AG10803 (cell line): ENCODE measurements around the gene LRP4.

Experiments
- DNase-seq: peaks from one replicate; pipeline ENCODE4 v3.0.0; 2010; ENCODE audit warnings: low read depth
- H3K4me3 ChIP-seq: 2 replicates; pipeline ENCODE4 v1.5.1; 2011; ENCODE audit warnings: mild to moderate bottlenecking, low read length, control low read depth
- TF ChIP-seq, protein P1 (sequence below): conservative IDR thresholded peaks from 2 replicates; pipeline ENCODE4 v1.5.1; 2011; ENCODE audit warnings: mild to moderate bottlenecking, low read length, control low read depth, inconsistent platforms

The LRP4 gene

DNA sequence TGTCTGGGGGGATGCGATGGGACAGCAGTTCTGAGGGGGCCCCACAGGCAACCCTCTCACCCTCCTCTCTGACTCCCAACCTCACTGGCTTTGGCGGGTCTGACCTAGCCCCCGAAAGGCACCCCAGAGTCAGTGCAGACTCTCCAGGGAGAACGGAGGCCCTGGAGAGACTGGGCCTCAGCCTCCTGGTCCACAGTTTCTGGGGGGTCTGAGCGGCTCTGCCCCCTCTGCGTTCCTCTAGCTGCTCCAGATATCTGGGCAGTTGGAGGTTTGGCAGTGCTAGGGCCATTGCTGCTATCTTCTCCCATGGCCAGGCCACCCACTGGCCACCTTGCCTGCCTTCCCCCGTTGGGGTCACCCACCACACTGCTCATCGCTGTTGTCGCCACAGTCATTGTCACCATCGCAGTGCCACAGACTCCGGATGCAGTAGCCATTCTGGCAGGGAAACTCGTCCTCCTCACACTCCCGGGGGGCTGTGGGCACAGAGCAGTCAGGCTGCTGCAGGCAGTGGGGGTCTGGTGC is 18.8 kb downstream of the LRP4 start:
- TF ChIP-seq, protein P1, sequence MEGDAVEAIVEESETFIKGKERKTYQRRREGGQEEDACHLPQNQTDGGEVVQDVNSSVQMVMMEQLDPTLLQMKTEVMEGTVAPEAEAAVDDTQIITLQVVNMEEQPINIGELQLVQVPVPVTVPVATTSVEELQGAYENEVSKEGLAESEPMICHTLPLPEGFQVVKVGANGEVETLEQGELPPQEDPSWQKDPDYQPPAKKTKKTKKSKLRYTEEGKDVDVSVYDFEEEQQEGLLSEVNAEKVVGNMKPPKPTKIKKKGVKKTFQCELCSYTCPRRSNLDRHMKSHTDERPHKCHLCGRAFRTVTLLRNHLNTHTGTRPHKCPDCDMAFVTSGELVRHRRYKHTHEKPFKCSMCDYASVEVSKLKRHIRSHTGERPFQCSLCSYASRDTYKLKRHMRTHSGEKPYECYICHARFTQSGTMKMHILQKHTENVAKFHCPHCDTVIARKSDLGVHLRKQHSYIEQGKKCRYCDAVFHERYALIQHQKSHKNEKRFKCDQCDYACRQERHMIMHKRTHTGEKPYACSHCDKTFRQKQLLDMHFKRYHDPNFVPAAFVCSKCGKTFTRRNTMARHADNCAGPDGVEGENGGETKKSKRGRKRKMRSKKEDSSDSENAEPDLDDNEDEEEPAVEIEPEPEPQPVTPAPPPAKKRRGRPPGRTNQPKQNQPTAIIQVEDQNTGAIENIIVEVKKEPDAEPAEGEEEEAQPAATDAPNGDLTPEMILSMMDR = no peak
- DNase-seq = no peak
- no peak overlapping the region for H3K4me3 ChIP-seq

DNA sequence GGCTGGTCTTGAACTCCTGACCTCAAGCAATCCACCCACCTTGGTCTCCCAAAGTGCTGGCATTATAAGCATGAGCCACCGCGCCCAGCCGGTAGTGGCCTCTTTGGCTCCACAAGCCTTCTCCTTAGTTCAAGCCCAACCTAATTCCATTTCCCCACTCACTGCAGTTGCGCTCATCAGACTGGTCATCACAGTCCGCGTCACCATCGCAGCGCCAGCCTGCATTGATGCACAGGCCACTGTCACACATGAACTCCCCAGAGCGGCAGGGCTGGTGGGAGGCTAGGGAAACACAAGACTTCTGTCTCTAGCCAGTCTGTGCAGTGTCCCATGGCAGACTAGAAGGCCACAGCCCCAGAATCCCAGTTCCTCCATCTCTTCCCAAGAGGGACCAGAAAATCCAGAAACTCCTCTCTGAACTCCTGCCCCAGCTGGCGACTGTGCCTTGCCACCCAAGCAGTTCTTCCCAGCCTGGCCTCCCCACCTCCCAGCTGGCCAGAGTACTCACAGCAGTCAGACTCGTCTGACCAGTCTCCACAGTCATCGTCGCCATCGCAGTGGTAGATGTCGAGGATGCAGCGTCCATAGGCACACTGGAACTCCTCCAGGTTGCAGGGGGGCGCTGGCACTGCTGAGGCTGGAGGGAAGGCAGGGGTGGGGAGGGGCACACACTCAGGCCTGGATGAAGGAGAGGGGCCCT is 19.8 kb downstream of the LRP4 start:
- TF ChIP-seq, protein P1 = no peak
- DNase-seq = no peak
- no peak overlapping the region for H3K4me3 ChIP-seq

DNA sequence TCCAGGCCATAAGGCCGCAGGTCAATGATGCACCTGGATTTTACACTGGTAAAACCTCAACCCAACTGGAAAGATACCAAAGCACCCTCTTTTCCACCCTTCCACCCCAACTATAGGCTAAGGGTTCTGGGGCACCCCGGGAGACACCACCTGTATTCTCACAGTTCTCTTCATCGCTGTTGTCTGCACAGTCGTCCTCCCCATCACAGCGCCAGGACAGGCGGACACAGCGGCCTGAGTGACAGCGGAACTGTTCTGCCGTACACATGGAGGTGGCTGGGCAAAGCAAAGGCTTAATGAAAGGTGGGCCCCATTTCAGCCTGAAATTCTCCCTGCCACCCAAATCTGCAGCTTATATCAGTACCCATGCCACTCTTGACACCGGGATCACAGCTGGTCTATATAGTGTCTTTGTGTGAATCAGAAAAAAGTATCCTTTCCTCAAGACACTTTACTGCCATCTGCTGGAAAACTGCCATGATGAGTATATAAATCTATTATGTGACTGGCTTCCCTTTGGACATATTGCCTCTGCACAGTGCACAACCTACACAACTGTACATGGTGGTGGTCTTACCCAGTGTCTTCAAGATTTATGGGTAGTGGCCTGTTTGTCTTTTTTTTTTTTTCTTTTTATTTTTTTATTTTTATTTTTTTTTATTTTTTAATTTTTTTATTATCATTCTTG is 21.5 kb downstream of the LRP4 start:
- DNase-seq = peak; percentile 39
- TF ChIP-seq, protein P1 = peak; percentile 27; the same call in 1 of the 2 replicates
- H3K4me3 ChIP-seq = no peak overlapping the region

DNA sequence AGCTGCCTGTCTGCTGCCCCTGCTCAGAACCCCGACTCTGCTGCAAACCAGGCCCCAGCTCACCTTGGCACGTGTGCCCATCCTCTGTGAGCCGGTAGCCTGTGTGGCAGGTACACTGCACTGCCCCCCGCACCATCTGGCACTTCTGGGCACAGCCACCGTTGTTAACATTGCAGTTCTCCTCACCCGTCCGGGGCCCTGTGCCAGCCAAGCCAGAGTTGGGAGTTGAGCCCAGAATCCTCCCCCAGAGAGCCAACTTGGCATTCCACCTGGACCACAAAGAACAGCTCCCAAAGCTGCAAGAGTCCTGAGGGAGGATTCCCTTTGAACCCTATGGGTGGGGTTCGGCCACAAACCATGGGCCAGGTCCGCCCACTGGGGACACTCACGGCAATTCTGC is 22.5 kb downstream of the LRP4 start:
- peak; percentile 47 for DNase-seq
- TF ChIP-seq, protein P1 = no peak
- no peak overlapping the region for H3K4me3 ChIP-seq

DNA sequence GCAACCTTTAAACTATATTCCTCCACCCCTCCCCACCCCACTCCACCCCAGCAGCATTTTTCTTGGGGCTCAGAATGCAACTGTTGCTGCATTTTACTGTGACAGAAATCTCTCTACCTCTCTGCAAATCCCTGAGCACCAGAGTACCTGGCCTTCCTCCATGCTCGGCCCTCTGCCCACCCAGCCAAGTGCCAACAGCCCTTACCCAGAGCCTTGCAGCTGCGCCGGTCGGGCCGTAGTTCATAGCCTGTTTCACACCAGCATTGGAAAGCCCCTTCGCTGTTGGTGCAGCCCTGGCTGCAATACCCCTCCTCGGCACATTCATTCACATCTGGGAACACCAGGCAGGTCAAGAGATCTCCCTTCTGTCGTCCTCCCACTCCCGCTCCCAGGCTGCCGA is 23.4 kb downstream of the LRP4 start:
- DNase-seq = no peak
- TF ChIP-seq, protein P1 = no peak
- no peak overlapping the region for H3K4me3 ChIP-seq

DNA sequence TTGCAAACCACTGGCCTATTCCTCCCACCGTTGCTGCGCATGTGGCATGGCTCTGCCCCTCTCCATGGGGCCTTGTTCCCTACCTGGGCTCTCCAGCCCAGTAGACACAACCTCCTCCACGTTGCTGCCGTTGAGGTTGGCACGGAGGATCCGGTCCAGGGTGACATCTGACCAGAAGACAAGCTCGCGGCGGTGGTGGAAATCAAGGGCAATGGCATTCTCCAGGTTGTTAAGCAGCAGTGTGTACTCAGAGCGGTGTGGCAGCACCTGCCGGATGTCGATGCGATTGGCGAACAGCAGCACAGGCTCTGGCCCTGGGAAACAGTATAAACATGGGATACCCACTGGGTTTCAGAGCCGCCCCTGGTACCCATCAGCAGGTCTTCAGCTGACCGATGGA is 23.8 kb downstream of the LRP4 start:
- DNase-seq = no peak

More for the DNA sequence above, 23.8 kb downstream of the LRP4 start:
- TF ChIP-seq, protein P1 = no peak
- no peak overlapping the region for H3K4me3 ChIP-seq
